ENCODE data around the gene LENEP. TPM values are rescaled to one million over a fixed set of nuclear protein-coding genes. Genes with fewer than 3 reads are reported as not detected.

Gene LENEP
- total RNA-seq, 3 donors from 2014 or later (not counting 1 experiment from before 2014, with no cell fraction given), result not detected

GRCh38 chr1:154968731-154969130 lies 24.7 kb upstream of the LENEP start:
- DNase-seq (no peak), ATAC-seq (no peak)
- Histone ChIP-seq H3K4me1 (ENCODE audit: control insufficient read depth, insufficient read depth, low read length) (peaks cover 31% of the 10 kb centered on the region), H3K27ac (ENCODE audit: low read length) (no peak overlapping the region), H3K27me3 (ENCODE audit: control insufficient read depth, insufficient read depth, low read length) (no peaks in the 10 kb centered on the region), H3K36me3 (ENCODE audit: control insufficient read depth, insufficient read depth, low read length) (peaks cover 44% of the 10 kb centered on the region), H3K4me3 (ENCODE audit: low read length) (no peak overlapping the region), H3K9me3 (ENCODE audit: control insufficient read depth, insufficient read depth, low read length) (no peaks in the 10 kb centered on the region)
- 100% methylated on average over 3 of the region's 3 CpGs for WGBS (ENCODE audit: insufficient coverage)
- Mint-ChIP-seq H3K9me3 (no peaks in the 10 kb centered on the region), H3K36me3 (no peaks in the 10 kb centered on the region), H3K4me3 (no peak overlapping the region), H3K27me3 (ENCODE audit: low read depth in 2 of 2) (no peaks in the 10 kb centered on the region), H3K27ac (peak overlapping the region in 1 of 2 donors; percentile 67), H3K4me1 (peaks cover 20 to 44% of the 10 kb centered on the region in 2 donors)
- intact Hi-C loops (cut with micrococcal nuclease), result no loop called here
- TF ChIP-seq CTCF (IDR thresholded peaks at IDR 0.05), result no peak

GRCh38 chr1:154969246-154969645 lies 24.1 kb upstream of the LENEP start:
- no peak for DNase-seq

GRCh38 chr1:154969860-154970452 lies 23.4 kb upstream of the LENEP start:
- no peaks in the 10 kb centered on the region for H3K9me3 Mint-ChIP-seq
- Histone ChIP-seq H3K4me1 (ENCODE audit: control insufficient read depth, insufficient read depth, low read length) (peaks cover 33% of the 10 kb centered on the region), H3K27me3 (ENCODE audit: control insufficient read depth, insufficient read depth, low read length) (no peaks in the 10 kb centered on the region), H3K4me3 (ENCODE audit: low read length) (no peak overlapping the region), H3K36me3 (ENCODE audit: control insufficient read depth, insufficient read depth, low read length) (peaks cover 35% of the 10 kb centered on the region), H3K9me3 (ENCODE audit: control insufficient read depth, insufficient read depth, low read length) (no peaks in the 10 kb centered on the region), H3K27ac (ENCODE audit: low read length) (no peak overlapping the region)
- no peaks in the 10 kb centered on the region for H3K36me3 Mint-ChIP-seq
- intact Hi-C loops (cut with micrococcal nuclease), result loop anchor here (5.0 kb wide), 2 partner anchors 33 to 92 kb away; partner anchors contain the start of genes EFNA4 and PMVK
- no peak for DNase-seq
- H3K27me3 Mint-ChIP-seq (ENCODE audit: low read depth in 2 of 2), result no peaks in the 10 kb centered on the region
- H3K4me1 Mint-ChIP-seq, result peaks cover 20 to 41% of the 10 kb centered on the region in 2 donors
- no peak for TF ChIP-seq CTCF (IDR thresholded peaks at IDR 0.05)
- no peak for ATAC-seq
- peak overlapping the region in 1 of 2 donors; percentile 67 for H3K27ac Mint-ChIP-seq
- H3K4me3 Mint-ChIP-seq, result no peak overlapping the region
- 70% methylated on average over 18 of the region's 22 CpGs for WGBS (ENCODE audit: insufficient coverage)

More at GRCh38 chr1:154969246-154969645, 24.1 kb upstream of the LENEP start:
- peaks cover 40% of the 10 kb centered on the region for H3K36me3 ChIP-seq (ENCODE audit: control insufficient read depth, insufficient read depth, low read length)
- no peaks in the 10 kb centered on the region for H3K36me3 Mint-ChIP-seq
- ATAC-seq, result no peak
- peak overlapping the region; percentile 47 for H3K4me3 Mint-ChIP-seq
- no peaks in the 10 kb centered on the region for H3K27me3 Mint-ChIP-seq (ENCODE audit: low read depth in 2 of 2)
- intact Hi-C loops (cut with micrococcal nuclease), result no loop called here
- H3K9me3 ChIP-seq (ENCODE audit: control insufficient read depth, insufficient read depth, low read length), result no peaks in the 10 kb centered on the region
- peaks cover 31% of the 10 kb centered on the region for H3K4me1 ChIP-seq (ENCODE audit: control insufficient read depth, insufficient read depth, low read length)
- peak overlapping the region in 1 of 2 donors; percentile 67 for H3K27ac Mint-ChIP-seq
- no peak overlapping the region for H3K4me3 ChIP-seq (ENCODE audit: low read length)
- TF ChIP-seq CTCF (IDR thresholded peaks at IDR 0.05), result no peak
- peaks cover 20 to 41% of the 10 kb centered on the region in 2 donors for H3K4me1 Mint-ChIP-seq
- no peak overlapping the region for H3K27ac ChIP-seq (ENCODE audit: low read length)
- 83% methylated on average over 2 of the region's 5 CpGs for WGBS (ENCODE audit: insufficient coverage)
- no peaks in the 10 kb centered on the region for H3K9me3 Mint-ChIP-seq
- H3K27me3 ChIP-seq (ENCODE audit: control insufficient read depth, insufficient read depth, low read length), result no peaks in the 10 kb centered on the region

Measured in natural killer cell (primary cell).